Measurements from ENCODE around the gene PDE4B.

The PDE4B gene

GRCh38 chr1:66327588-66327987, 534.9 kb downstream of the PDE4B start:
- in situ Hi-C loops (cut with MboI; ENCODE audit: low sequenced_read_pairs), result no loop called here

DNA sequence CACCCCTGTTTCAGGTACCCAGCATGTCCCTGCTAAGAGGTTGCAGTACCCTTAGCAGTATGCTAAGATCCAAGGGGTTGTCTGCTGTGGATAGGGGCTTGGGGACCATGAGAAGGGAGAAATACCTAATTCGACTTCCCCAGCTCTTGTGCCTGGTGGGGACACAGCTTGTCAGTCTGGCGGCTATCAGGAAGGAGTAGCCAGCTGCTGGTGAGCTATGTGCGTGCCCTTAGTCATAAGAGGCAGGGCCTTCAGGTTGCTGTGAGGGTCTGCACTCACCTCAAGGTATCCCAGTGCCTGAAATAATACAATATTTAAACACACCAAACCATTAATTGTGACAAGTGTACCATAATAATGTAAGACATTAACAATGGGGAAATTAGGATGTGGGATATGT, 536.2 kb downstream of the PDE4B start:
- in situ Hi-C loops (cut with MboI; ENCODE audit: low sequenced_read_pairs), result no loop called here

GRCh38 chr1:66330722-66331141, 538.0 kb downstream of the PDE4B start:
- in situ Hi-C loops (cut with MboI; ENCODE audit: low sequenced_read_pairs), result no loop called here

DNA sequence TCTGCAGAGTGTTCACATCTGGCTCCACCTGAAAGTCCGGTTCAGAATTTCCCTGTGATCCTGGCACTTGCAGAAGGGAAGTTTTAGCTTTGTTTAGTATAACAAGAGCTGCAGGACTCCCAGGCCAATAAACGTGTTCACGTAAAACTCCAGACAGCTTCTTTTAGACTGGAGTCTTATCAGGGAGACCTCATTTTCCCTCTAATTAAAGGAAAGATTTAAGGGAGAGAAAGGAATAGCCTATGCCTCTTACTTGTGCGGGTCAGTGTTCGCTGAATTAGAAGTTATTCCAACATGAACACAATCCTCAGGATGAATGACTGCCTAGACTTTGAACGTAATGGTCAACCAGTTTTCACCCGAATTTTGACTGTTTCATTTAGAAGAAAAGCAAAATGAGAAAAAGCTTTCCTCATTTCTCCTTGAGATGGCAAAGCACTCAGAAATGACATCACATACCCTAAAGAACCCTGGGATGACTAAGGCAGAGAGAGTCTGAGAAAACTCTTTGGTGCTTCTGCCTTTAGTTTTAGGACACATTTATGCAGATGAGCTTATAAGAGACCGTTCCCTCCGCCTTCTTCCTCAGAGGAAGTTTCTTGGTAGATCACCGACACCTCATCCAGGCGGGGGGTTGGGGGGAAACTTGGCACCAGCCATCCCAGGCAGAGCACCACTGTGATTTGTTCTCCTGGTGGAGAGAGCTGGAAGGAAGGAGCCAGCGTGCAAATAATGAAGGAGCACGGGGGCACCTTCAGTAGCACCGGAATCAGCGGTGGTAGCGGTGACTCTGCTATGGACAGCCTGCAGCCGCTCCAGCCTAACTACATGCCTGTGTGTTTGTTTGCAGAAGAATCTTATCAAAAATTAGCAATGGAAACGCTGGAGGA, 539.2 kb downstream of the PDE4B start:
- in situ Hi-C loops (cut with MboI; ENCODE audit: low sequenced_read_pairs), result no loop called here

- in situ Hi-C loops (cut with MboI; ENCODE audit: low sequenced_read_pairs), result no loop called here
Measured at GRCh38 chr1:66332548-66332901, 539.8 kb downstream of the PDE4B start.

GRCh38 chr1:66333466-66334199, 540.9 kb downstream of the PDE4B start:
- in situ Hi-C loops (cut with MboI; ENCODE audit: low sequenced_read_pairs), result no loop called here

DNA sequence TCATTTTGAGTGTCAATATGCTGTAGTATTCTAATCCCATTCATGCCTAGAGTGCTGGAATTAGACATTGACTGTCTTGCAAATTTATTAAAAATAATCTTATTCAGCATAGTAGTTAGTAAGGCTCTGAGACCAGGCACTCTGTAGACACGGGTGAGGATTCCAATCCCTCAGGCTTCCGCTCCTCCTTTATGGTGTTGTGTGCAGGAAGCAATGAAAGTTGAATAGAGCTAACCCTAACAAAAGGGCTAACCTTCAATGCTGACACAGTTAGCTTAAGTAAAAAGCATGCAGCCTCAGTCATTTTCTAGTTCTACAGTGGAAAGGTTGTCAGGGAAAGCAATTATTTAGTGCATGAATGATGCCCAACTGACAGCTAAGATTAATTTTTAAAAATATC, 541.6 kb downstream of the PDE4B start:
- in situ Hi-C loops (cut with MboI; ENCODE audit: low sequenced_read_pairs), result no loop called here

GRCh38 chr1:66335125-66335524, 542.4 kb downstream of the PDE4B start:
- in situ Hi-C loops (cut with MboI; ENCODE audit: low sequenced_read_pairs), result no loop called here

DNA sequence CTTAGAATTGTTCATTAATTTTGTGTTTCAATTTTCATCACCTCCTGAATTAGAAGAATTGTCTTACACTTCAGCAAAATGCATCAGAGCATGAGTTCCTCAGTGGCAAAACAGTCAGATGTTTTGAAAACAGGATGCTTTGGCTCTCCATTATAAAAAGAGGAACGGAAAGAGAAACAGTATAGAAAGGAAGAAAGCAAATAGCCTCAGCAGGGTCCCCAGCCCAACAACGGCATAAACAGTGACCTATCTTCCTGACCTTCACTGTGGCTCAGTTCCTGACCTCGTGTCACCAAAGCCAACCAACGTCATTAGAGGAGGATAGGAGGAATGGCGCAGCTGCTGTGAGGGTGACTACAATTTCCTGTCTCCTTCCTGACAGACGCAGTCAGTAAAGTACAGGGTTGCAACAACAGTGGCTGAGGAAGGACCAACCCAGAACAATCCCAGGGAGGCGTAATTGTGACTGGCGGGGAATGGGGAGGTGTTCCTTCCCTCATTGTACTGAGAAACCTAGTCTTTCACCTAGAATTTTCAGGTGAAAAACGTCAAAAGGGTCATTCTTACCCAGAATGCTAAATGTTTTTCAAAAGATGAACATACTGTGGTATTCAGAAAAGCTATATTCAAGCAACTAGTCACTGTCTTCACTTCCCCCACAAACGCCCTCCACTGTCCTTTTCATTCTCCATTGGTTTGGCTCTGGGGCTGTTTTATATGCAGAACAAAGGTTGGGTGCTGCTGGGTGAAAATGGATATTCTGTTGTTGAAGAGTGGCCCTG, 543.4 kb downstream of the PDE4B start:
- in situ Hi-C loops (cut with MboI; ENCODE audit: low sequenced_read_pairs), result no loop called here

DNA sequence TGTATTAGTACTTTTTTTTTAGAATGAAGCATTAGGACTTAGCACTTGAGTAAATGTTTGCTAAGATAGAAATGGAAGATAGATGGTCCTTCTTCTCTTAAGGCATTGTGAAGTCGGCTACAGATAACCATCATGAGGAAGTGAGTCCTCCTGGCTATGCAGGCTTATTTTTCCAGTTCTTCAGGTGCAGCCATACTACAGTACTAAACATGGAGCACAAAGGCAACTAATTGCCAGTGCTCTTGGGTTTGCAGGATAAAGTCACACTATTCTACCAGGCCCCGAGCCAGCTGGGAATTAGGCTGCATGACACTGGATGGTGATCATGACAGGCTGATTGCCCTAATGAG, 543.9 kb downstream of the PDE4B start:
- in situ Hi-C loops (cut with MboI; ENCODE audit: low sequenced_read_pairs), result no loop called here

- in situ Hi-C loops (cut with MboI; ENCODE audit: low sequenced_read_pairs), result no loop called here
Measured at GRCh38 chr1:66337249-66337648, 544.6 kb downstream of the PDE4B start.

DNA sequence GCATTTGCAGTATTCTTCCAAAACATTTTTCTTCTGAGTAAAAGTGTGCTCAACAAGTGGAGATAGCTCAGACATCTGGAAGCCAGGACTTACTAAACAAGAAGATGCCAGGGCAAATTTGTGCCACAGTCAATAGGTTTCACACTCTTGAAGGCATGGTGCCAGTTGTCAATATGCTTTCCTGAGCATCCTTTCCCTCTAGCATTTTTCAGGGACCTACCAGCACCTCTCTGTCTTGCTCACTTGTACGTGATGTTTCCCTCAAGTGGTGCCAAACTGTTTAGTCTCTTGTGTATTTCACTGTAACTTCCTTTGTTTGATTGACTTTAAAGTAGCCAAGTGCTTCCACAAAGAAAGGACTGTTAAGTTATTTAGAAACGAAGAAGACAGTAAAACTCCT, 547.2 kb downstream of the PDE4B start:
- in situ Hi-C loops (cut with MboI; ENCODE audit: low sequenced_read_pairs), result no loop called here

GRCh38 chr1:66341446-66342089, 548.9 kb downstream of the PDE4B start:
- in situ Hi-C loops (cut with MboI; ENCODE audit: low sequenced_read_pairs), result no loop called here

DNA sequence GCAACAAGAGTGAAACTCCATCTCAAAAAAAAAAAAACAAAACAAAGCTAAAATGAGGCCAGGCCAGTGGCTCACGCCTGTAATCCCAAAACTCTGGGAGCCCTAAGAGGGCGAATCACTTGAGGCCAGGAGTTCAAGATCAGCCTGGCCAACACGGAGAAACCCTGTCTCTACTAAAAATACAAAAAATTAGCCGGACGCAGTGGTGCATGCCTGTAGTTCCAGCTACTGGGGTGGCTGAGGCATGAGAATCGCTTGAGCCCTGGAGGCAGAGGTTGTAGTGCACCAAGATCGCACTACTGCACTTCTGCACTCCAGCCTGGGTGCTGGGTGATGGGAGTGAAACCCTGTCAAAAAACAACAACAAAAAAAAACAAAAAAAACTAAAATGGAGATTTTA, 550.0 kb downstream of the PDE4B start:
- in situ Hi-C loops (cut with MboI; ENCODE audit: low sequenced_read_pairs), result no loop called here

DNA sequence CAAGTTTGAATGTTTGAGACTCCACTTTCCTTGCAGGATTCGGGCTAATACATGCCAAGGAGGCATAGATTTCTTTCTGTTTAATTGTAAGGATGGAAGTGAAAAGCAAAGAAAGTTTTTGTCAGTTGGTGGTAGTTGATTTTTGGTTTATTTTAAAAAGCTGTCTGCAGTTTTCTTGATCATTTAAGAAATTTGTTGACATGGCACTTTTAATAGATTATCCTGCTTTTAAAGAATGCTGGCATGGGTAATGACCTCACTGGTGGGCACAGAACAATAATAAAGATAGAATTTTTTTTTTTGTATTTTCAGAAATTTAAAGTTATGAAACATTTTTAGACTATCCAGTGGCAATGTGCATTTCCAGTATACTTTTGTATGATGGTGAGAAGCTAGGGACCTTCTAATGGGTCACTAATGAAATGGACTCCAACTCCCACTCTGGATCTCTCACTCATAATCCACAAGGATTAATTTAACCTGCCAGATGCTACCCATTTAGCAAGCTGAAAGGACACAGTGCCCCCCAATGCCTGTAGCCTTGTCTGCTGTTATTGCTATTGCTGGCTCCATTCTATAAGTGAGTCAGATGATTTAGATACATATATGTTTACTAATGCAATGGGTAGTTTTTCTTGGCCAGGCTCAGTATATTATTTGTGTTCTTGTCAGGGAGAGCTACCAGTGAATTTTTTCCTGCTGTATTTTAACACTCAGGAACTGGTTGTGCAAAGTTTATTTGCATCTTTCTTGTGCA, 551.1 kb downstream of the PDE4B start:
- in situ Hi-C loops (cut with MboI; ENCODE audit: low sequenced_read_pairs), result no loop called here

- in situ Hi-C loops (cut with MboI; ENCODE audit: low sequenced_read_pairs), result no loop called here
Measured at GRCh38 chr1:66346057-66346795, 553.5 kb downstream of the PDE4B start.

- in situ Hi-C loops (cut with MboI; ENCODE audit: low sequenced_read_pairs), result no loop called here
Measured at GRCh38 chr1:66346873-66347272, 554.2 kb downstream of the PDE4B start.

- in situ Hi-C loops (cut with MboI; ENCODE audit: low sequenced_read_pairs), result no loop called here
Measured at GRCh38 chr1:66348776-66349175, 556.1 kb downstream of the PDE4B start.

DNA sequence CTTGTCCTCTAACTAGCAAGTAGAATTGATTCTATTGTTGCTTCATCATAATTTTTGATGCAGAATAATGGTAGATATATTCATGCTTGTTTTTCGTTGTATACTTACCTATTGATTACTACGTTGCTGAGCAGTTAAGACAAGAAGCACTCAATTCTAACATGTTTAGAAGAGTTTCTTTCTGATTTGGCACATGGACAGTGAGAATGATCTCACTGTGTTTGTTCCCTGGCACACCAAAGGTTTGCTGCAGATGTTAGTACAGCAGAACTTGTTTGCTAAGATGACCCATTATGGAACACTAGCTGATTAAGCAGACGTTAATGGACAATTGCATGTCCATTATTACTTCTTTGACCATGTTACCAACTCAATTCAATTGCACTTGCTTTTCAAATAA, 556.5 kb downstream of the PDE4B start:
- in situ Hi-C loops (cut with MboI; ENCODE audit: low sequenced_read_pairs), result no loop called here
